ENCODE measurements around the gene LYVE1. TPM values are rescaled to one million over a fixed set of nuclear protein-coding genes. Genes with fewer than 3 reads are reported as not detected.
A peak's percentile ranks its signal among the peaks of the same experiment; 100 is the strongest.

LYVE1 gene, protein sequence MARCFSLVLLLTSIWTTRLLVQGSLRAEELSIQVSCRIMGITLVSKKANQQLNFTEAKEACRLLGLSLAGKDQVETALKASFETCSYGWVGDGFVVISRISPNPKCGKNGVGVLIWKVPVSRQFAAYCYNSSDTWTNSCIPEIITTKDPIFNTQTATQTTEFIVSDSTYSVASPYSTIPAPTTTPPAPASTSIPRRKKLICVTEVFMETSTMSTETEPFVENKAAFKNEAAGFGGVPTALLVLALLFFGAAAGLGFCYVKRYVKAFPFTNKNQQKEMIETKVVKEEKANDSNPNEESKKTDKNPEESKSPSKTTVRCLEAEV
- not detected for total RNA-seq
- polyA plus RNA-seq = not detected

DNA sequence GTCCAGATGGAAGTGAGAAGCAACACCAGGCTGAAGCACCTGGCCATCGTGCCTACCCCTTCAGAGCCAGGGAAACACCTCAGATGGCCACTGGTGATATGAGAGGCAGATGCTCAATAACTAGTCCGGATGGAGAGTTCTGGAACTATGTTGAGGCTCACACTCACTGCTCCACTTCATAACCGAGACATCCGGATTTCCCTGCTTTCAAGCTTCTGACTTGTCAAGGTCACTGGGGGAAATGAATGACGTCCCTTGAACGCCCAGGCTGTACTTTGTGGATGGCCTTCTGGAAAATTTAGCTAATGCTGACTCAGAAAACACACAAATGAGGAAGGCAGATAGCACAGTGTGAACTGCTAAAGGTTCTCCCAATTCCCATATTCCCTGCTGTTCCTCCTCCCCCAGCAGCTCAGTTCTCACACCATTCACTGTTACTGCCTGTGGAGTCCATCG is at the start of gene LYVE1:
LYVE1 (minus strand) TSS at position 180 of the 456 bp plus-strand sequence; CDS start at position 47, 133 bp downstream.
- H3K4me3 Mint-ChIP-seq = no peak within 1 kb of the TSS
- Histone ChIP-seq H3K36me3 (ENCODE audit: control insufficient read depth, insufficient read depth, low read length) (no peaks in the 10 kb centered on the region), H3K4me1 (ENCODE audit: control insufficient read depth, insufficient read depth, low read length, poor library complexity, severe bottlenecking) (no peaks in the 10 kb centered on the region), H3K27me3 (ENCODE audit: control insufficient read depth, insufficient read depth, low read length) (peaks cover 10% of the 10 kb centered on the region), H3K4me3 (ENCODE audit: low read depth, low read length) (no peak within 1 kb of the TSS), H3K9me3 (ENCODE audit: control insufficient read depth in 2 of 2, low read length in 2 of 2) (no peaks in the 10 kb centered on the region), H3K27ac (ENCODE audit: insufficient read depth, low read length, poor library complexity, severe bottlenecking) (no peak within 1 kb of the TSS)
- H3K27ac Mint-ChIP-seq = no peak within 1 kb of the TSS
- H3K36me3 Mint-ChIP-seq = no peaks in the 10 kb centered on the region
- H3K4me1 Mint-ChIP-seq = no peaks in the 10 kb centered on the region
- no peaks in the 10 kb centered on the region for H3K9me3 Mint-ChIP-seq
- peaks cover 29% of the 10 kb centered on the region for H3K27me3 Mint-ChIP-seq
- no peak for ATAC-seq (ENCODE audit: low read depth in 2 of 2)
- DNase-seq = no peak

DNA sequence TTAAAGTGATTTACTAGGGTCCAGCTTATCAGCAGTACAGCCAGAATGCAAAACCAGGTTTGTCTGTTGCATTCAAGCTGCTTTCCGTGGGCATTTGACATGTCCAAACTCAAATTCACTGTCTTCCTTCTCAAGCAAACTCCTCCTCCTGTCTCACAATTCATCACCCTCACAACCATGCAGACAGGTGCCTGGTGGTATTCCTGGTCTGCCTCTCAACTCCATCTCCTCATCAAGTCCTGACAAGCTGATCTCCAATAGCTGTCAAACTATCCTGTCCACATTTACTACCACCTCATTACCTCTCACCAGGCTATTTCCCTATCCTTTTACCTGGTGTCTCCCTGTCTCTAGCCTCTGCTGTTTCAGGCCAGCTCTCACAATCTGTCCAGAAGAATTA is 49.1 kb upstream of the LYVE1 start:
- no peaks in the 10 kb centered on the region for H3K4me1 ChIP-seq (ENCODE audit: control insufficient read depth, insufficient read depth, low read length, poor library complexity, severe bottlenecking)
- Mint-ChIP-seq H3K9me3 (peaks cover 0 to 7% (median 1%) of the 10 kb centered on the region in 7 donors), H3K36me3 (no peaks in the 10 kb centered on the region), H3K4me3 (no peak overlapping the region), H3K27me3 (peaks cover 12% of the 10 kb centered on the region), H3K4me1 (peaks cover 0 to 2% (median 0%) of the 10 kb centered on the region in 4 donors), H3K27ac (peak overlapping the region in 1 of 3 donors; percentile 26)
- H3K4me3 ChIP-seq (ENCODE audit: low read depth, low read length) = no peak overlapping the region
- H3K9me3 ChIP-seq (ENCODE audit: control insufficient read depth in 2 of 2, low read length in 2 of 2) = no peaks in the 10 kb centered on the region
- no peak overlapping the region for H3K27ac ChIP-seq (ENCODE audit: insufficient read depth, low read length, poor library complexity, severe bottlenecking)
- H3K27me3 ChIP-seq (ENCODE audit: control insufficient read depth, insufficient read depth, low read length) = peaks cover 3% of the 10 kb centered on the region
- ATAC-seq (ENCODE audit: low read depth in 2 of 2) (no peak), DNase-seq (no peak)
- H3K36me3 ChIP-seq (ENCODE audit: control insufficient read depth, insufficient read depth, low read length) = no peaks in the 10 kb centered on the region

DNA sequence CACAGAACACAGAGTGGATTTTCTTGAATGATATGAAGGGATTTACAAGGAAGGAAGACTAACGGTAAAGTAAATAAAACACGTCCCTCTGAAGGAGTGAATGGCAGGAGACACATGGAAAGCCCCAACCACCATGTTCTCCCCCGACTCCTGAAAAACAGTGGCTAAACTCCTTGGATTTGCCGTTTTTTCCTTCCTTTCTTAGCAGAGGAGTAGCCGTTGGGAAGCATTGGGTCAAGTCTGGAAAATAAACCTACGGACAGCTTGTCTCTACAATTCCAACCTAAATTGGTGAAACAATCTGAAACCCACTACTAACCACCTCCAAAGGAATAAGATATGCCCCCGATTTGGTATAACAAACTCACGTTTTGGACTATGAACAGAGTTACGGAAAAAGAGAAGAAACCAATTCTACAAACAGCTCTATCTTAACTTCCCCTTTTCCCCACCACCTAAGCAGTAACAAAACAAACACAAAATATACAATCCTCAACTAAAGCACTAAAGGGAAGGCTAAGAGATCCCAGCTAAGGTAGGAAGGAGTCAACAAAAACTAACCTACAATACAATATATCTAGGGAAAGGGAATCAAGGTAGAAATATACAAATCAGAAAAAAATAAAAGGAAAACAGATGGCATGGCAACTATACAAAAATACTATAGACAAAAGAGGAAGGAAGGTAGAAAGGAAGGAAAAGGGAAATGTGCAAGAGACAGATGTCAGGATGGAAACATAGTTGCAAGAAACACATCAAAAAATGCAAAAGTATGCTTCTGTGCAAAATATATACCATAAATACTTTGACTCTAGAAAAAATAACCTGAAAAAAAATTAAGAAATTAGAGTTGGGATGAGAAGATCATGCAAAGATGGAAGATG is 43.8 kb upstream of the LYVE1 start:
- Histone ChIP-seq H3K27me3 (ENCODE audit: control insufficient read depth, insufficient read depth, low read length) (peaks cover 11% of the 10 kb centered on the region), H3K27ac (ENCODE audit: insufficient read depth, low read length, poor library complexity, severe bottlenecking) (no peak overlapping the region), H3K4me3 (ENCODE audit: low read depth, low read length) (no peak overlapping the region), H3K9me3 (ENCODE audit: control insufficient read depth in 2 of 2, low read length in 2 of 2) (no peaks in the 10 kb centered on the region), H3K4me1 (ENCODE audit: control insufficient read depth, insufficient read depth, low read length, poor library complexity, severe bottlenecking) (no peaks in the 10 kb centered on the region), H3K36me3 (ENCODE audit: control insufficient read depth, insufficient read depth, low read length) (no peaks in the 10 kb centered on the region)
- H3K9me3 Mint-ChIP-seq = peaks cover 0 to 9% (median 6%) of the 10 kb centered on the region in 7 donors
- H3K4me1 Mint-ChIP-seq = no peaks in the 10 kb centered on the region
- DNase-seq (no peak), ATAC-seq (ENCODE audit: low read depth in 2 of 2) (no peak)
- H3K27me3 Mint-ChIP-seq = peaks cover 43% of the 10 kb centered on the region
- no peak overlapping the region for H3K27ac Mint-ChIP-seq
- H3K36me3 Mint-ChIP-seq = no peaks in the 10 kb centered on the region
- H3K4me3 Mint-ChIP-seq = no peak overlapping the region

DNA sequence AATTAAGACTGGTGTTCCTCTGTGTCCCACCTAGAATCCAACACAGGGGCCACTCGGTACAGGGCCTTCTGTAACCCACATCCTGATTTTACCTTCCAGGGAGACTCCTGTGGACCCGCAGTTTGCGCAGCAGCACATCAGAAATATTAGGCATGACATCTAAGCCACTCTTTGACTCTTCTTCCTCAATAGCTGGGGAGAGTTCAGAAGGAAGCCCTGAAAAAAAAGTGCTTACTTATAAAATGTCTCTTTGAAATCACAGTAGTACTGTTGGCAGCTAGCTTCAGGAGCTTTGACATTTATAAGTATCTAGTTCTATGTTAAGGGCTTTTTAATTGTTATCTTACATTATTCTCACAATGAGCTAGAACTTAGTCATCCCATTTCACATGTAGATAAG is 41.2 kb upstream of the LYVE1 start:
- Mint-ChIP-seq H3K9me3 (peaks cover 0 to 9% (median 6%) of the 10 kb centered on the region in 7 donors), H3K4me3 (no peak overlapping the region), H3K27me3 (peaks cover 51% of the 10 kb centered on the region), H3K4me1 (no peaks in the 10 kb centered on the region), H3K36me3 (no peaks in the 10 kb centered on the region), H3K27ac (no peak overlapping the region)
- Histone ChIP-seq H3K4me1 (ENCODE audit: control insufficient read depth, insufficient read depth, low read length, poor library complexity, severe bottlenecking) (no peaks in the 10 kb centered on the region), H3K27ac (ENCODE audit: insufficient read depth, low read length, poor library complexity, severe bottlenecking) (no peak overlapping the region), H3K36me3 (ENCODE audit: control insufficient read depth, insufficient read depth, low read length) (no peaks in the 10 kb centered on the region), H3K9me3 (ENCODE audit: control insufficient read depth in 2 of 2, low read length in 2 of 2) (no peaks in the 10 kb centered on the region), H3K27me3 (ENCODE audit: control insufficient read depth, insufficient read depth, low read length) (peaks cover 11% of the 10 kb centered on the region), H3K4me3 (ENCODE audit: low read depth, low read length) (no peak overlapping the region)
- ATAC-seq (ENCODE audit: low read depth in 2 of 2) = no peak
- DNase-seq = no peak

DNA sequence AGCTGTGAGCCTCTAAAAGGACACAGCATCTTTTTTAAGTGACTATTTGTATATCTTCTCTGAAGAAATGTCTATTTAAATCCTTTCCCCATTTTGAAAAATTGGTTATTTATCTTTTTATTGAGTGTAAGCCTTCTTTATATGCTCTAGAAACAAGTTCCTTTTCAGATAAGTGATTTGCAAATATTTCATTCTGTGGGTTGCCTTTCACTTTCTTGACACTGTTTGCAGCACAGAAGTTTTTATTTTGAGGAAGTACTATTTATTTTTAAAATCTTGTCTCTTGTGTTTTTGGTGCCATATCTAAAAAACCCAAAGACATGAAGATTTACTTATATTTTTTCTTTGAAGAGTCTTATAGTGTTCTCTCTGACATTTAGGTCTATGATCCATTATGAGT is 40.1 kb upstream of the LYVE1 start:
- no peak overlapping the region for H3K4me3 Mint-ChIP-seq
- Histone ChIP-seq H3K27me3 (ENCODE audit: control insufficient read depth, insufficient read depth, low read length) (peaks cover 11% of the 10 kb centered on the region), H3K4me1 (ENCODE audit: control insufficient read depth, insufficient read depth, low read length, poor library complexity, severe bottlenecking) (no peaks in the 10 kb centered on the region), H3K36me3 (ENCODE audit: control insufficient read depth, insufficient read depth, low read length) (no peaks in the 10 kb centered on the region), H3K27ac (ENCODE audit: insufficient read depth, low read length, poor library complexity, severe bottlenecking) (no peak overlapping the region), H3K4me3 (ENCODE audit: low read depth, low read length) (no peak overlapping the region), H3K9me3 (ENCODE audit: control insufficient read depth in 2 of 2, low read length in 2 of 2) (no peaks in the 10 kb centered on the region)
- ATAC-seq (ENCODE audit: low read depth in 2 of 2) (no peak), DNase-seq (no peak)
- no peak overlapping the region for H3K27ac Mint-ChIP-seq
- H3K9me3 Mint-ChIP-seq = peaks cover 0 to 9% (median 3%) of the 10 kb centered on the region in 7 donors
- peaks cover 43% of the 10 kb centered on the region for H3K27me3 Mint-ChIP-seq
- no peaks in the 10 kb centered on the region for H3K36me3 Mint-ChIP-seq
- no peaks in the 10 kb centered on the region for H3K4me1 Mint-ChIP-seq

DNA sequence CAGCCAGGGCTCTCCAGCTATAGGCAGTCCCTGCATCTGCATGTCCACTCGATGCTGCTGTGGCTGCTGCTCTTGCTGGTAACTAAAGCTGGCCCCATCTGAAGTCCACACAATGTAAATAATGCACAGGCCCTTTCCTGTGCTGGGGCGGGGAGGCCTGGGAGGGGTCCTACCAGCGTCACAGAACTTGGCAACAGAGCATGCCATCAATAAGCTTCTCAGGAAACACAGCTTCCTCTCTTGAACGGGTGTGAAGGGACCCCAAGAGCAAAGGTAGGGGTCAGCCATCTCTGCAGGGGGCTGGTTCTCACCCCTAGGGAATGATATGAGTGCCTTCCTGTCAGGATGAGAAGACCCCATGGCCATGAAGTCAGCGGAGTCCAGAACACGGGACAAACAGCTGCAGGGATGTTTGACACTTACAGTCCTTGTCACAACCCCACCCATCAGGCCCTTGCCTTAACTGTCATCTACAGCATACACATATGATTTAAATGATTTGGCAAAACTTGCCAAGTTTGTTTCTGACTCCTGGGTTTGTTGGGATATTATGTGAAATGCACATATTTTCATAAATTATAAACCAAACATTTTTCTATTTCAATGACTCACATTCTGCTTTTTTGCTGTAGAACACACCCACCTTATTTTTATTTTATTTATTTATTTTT is 39.1 kb upstream of the LYVE1 start:
- H3K36me3 ChIP-seq (ENCODE audit: control insufficient read depth, insufficient read depth, low read length) = no peaks in the 10 kb centered on the region
- H3K4me1 ChIP-seq (ENCODE audit: control insufficient read depth, insufficient read depth, low read length, poor library complexity, severe bottlenecking) = no peaks in the 10 kb centered on the region
- no peaks in the 10 kb centered on the region for H3K9me3 ChIP-seq (ENCODE audit: control insufficient read depth in 2 of 2, low read length in 2 of 2)
- H3K27ac ChIP-seq (ENCODE audit: insufficient read depth, low read length, poor library complexity, severe bottlenecking) = no peak overlapping the region
- ATAC-seq (ENCODE audit: low read depth in 2 of 2) (no peak), DNase-seq (no peak)
- no peaks in the 10 kb centered on the region for H3K36me3 Mint-ChIP-seq
- H3K9me3 Mint-ChIP-seq = peaks cover 0 to 5% (median under 1%) of the 10 kb centered on the region in 7 donors
- peaks cover 39% of the 10 kb centered on the region for H3K27me3 Mint-ChIP-seq
- H3K27ac Mint-ChIP-seq = no peak overlapping the region
- no peak overlapping the region for H3K4me3 ChIP-seq (ENCODE audit: low read depth, low read length)
- H3K27me3 ChIP-seq (ENCODE audit: control insufficient read depth, insufficient read depth, low read length) = peaks cover 11% of the 10 kb centered on the region
- H3K4me1 Mint-ChIP-seq = no peaks in the 10 kb centered on the region
- no peak overlapping the region for H3K4me3 Mint-ChIP-seq

DNA sequence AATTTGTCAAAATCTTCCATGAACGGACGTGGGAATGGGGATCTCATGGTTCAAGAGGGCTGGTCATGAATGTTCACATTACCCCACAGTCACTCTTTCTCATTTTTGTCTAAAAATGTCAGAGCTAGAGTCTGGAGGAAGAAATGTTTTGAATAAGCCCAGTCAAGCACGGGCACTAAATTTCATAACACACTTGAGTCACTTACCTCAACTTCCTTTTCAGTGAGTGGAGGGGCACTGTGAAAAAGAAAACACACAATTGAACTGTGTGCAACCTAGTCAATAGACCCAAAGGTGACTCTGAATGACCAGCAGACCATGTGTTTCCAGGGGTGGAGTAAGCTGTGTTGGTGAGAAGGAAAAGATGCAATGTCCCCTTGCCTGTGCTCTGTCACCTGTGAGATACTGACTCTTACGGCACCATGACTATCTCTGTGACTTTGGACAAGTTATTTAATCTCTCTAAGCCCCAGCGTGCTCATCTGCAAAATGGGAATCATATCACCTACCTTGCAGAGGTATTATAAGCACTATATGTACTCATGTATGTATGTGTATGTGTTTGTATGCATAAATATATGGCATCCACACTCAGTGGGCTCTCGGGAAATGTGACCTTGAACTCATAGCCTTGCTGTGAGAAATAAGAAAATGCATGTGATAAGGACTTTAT is 38.2 kb upstream of the LYVE1 start:
- H3K36me3 ChIP-seq (ENCODE audit: control insufficient read depth, insufficient read depth, low read length) = no peaks in the 10 kb centered on the region
- Mint-ChIP-seq H3K9me3 (peaks cover 0 to 3% (median 0%) of the 10 kb centered on the region in 7 donors), H3K4me3 (no peak overlapping the region), H3K4me1 (no peaks in the 10 kb centered on the region), H3K36me3 (no peaks in the 10 kb centered on the region), H3K27me3 (peaks cover 30% of the 10 kb centered on the region), H3K27ac (peak overlapping the region in 1 of 3 donors; percentile 32)
- DNase-seq = peak in 1 of 3 donors; percentile 42
- no peak overlapping the region for H3K4me3 ChIP-seq (ENCODE audit: low read depth, low read length)
- no peak for ATAC-seq (ENCODE audit: low read depth in 2 of 2)
- H3K27me3 ChIP-seq (ENCODE audit: control insufficient read depth, insufficient read depth, low read length) = peaks cover 3% of the 10 kb centered on the region
- no peak overlapping the region for H3K27ac ChIP-seq (ENCODE audit: insufficient read depth, low read length, poor library complexity, severe bottlenecking)
- H3K9me3 ChIP-seq (ENCODE audit: control insufficient read depth in 2 of 2, low read length in 2 of 2) = no peaks in the 10 kb centered on the region
- no peaks in the 10 kb centered on the region for H3K4me1 ChIP-seq (ENCODE audit: control insufficient read depth, insufficient read depth, low read length, poor library complexity, severe bottlenecking)

All from CD4-positive, CD25-positive, alpha-beta regulatory T cell (primary cell).